GM12865 (cell line): ENCODE data around the gene FADS2.

ENCODE experiments used
- DNase-seq: peaks from one replicate; pipeline ENCODE4 v3.0.0; 2010; ENCODE audit warnings: low read depth
- H3K4me3 ChIP-seq: 2 replicates; pipeline ENCODE4 v1.5.1; 2011; ENCODE audit warnings: mild to moderate bottlenecking, low read depth, low read length, control low read depth
- CTCF ChIP-seq: IDR thresholded peaks from 2 replicates; pipeline ENCODE4 v1.5.1; 2011; ENCODE audit warnings: low read length, control low read depth, low read depth, inconsistent platforms; ENCODE audit not compliant: insufficient read depth; ENCODE audit errors: missing control alignments

The FADS2 gene

GRCh38 chr11:61905067-61905696 is 77.1 kb downstream of the FADS2 start:
- DNase-seq: no peak
- no peak overlapping the region for H3K4me3 ChIP-seq
- no peak for TF ChIP-seq CTCF

- no peak for DNase-seq
- no peak overlapping the region for H3K4me3 ChIP-seq
- no peak for TF ChIP-seq CTCF
These were observed 77.9 kb downstream of the FADS2 start for GRCh38 chr11:61905801-61906521.

- TF ChIP-seq CTCF: no peak
- H3K4me3 ChIP-seq: no peak overlapping the region
- no peak for DNase-seq
These were observed 78.4 kb downstream of the FADS2 start for GRCh38 chr11:61906522-61906909.

- no peak overlapping the region for H3K4me3 ChIP-seq
- no peak for TF ChIP-seq CTCF
- no peak for DNase-seq
These were observed 79.2 kb downstream of the FADS2 start for GRCh38 chr11:61907282-61907681.

- H3K4me3 ChIP-seq: no peak overlapping the region
- no peak for TF ChIP-seq CTCF
- DNase-seq: no peak
These were observed 80.0 kb downstream of the FADS2 start for GRCh38 chr11:61907871-61908729.

GRCh38 chr11:61908730-61909316 is 80.7 kb downstream of the FADS2 start:
- no peak for TF ChIP-seq CTCF
- no peak overlapping the region for H3K4me3 ChIP-seq
- DNase-seq: no peak
